Keratinocyte (primary cell): ENCODE measurements around the gene SAMD14.

ENCODE experiments used
- CTCF ChIP-seq, 3 experiments: IDR thresholded peaks in 1 of 3; conservative IDR thresholded peaks in 1 of 3; optimal IDR thresholded peaks in 1 of 3; 2 replicates in 2 of 3; 3 replicates in 1 of 3; pipeline versions ENCODE3 to v1.5.1; 2011; ENCODE audit warnings: low read length in 3 of 3, mild to moderate bottlenecking in 3 of 3, moderate library complexity in 2 of 3, control low read depth in 1 of 3, inconsistent platforms in 1 of 3; ENCODE audit not compliant: insufficient read depth in 2 of 3; ENCODE audit errors: extremely low read depth in 1 of 3
- EZH2 ChIP-seq: IDR thresholded peaks from one replicate; pipeline ENCODE4 v1.6.1; 2012; ENCODE audit warnings: inconsistent platforms, mild to moderate bottlenecking, low read length, moderate library complexity

GRCh38 chr17:50120475-50121253, 9.3 kb downstream of the SAMD14 start:
- no peak for TF ChIP-seq CTCF (optimal IDR thresholded peaks at IDR 0.05 in 1 of 3, IDR thresholded peaks at IDR 0.05 in 1 of 3, conservative IDR thresholded peaks at IDR 0.05 in 1 of 3; ENCODE audit: extremely low read depth in 1 of 3, insufficient read depth in 2 of 3, low read length in 3 of 3)
- TF ChIP-seq EZH2, result no peak
